WTC11 (cell line): Measurements from ENCODE around the gene UGT2B10. TPM values are rescaled to one million over a fixed set of nuclear protein-coding genes. Genes with fewer than 3 reads are reported as not detected.
"Not testable (repeated sequence)": the region's sequence is repeated elsewhere in the genome, so short reads cannot be mapped to it uniquely, and the experiment has no call there.

Source experiments
- ATAC-seq: fragments of 200-7000 bp; cut with Tn5 transposase; 2 replicates; pipeline ENCODE4 v1.10.0; 2021; ENCODE audit warnings: mild to moderate bottlenecking, moderate library complexity
- CTCF ChIA-PET: fragments of 300-600 bp; sonication (Branson Sonifier 250); formaldehyde crosslinking; loops from one replicate; lab custom pipeline; 2021; ENCODE audit warnings: antibody characterized with exemption; lab: Charles Lee
- POLR2A ChIA-PET: fragments of 350-600 bp; sonication (Branson Sonifier 250); formaldehyde crosslinking; loops from one replicate; lab custom pipeline; 2021; ENCODE audit warnings: antibody characterized with exemption; lab: Charles Lee
- DNase-seq: peaks from one replicate; pipeline ENCODE4 v3.0.0; 2021; ENCODE audit warnings: low spot score
- H3K27ac Mint-ChIP-seq: 2 replicates; pipeline ENCODE4 v1.8.0; 2021; ENCODE audit warnings: mixed read lengths
- H3K27me3 Mint-ChIP-seq: 2 replicates; pipeline ENCODE4 v1.8.0; 2021; ENCODE audit warnings: low read depth, mild to moderate bottlenecking, moderate library complexity, mixed read lengths
- H3K36me3 Mint-ChIP-seq: 2 replicates; pipeline ENCODE4 v1.8.0; 2021; ENCODE audit warnings: mixed read lengths
- H3K4me1 Mint-ChIP-seq: 2 replicates; pipeline ENCODE4 v1.8.0; 2022; ENCODE audit warnings: mixed read lengths
- H3K4me3 Mint-ChIP-seq: 2 replicates; pipeline ENCODE4 v1.8.0; 2021; ENCODE audit warnings: mild to moderate bottlenecking, moderate library complexity, mixed read lengths
- H3K9me3 Mint-ChIP-seq: 2 replicates; pipeline ENCODE4 v1.8.0; 2021; ENCODE audit warnings: mixed read lengths
- CBFB ChIP-seq: sonication (generic); formaldehyde crosslinking; IDR thresholded peaks from 2 replicates; pipeline ENCODE4 v1.8.1; 2022; ENCODE audit warnings: mild to moderate bottlenecking, low read depth, missing genetic modification reagents
- E2F5 ChIP-seq: sonication (generic); formaldehyde crosslinking; IDR thresholded peaks from 2 replicates; pipeline ENCODE4 v1.8.1; 2022; ENCODE audit warnings: mild to moderate bottlenecking, moderate library complexity, missing genetic modification reagents
- MLX ChIP-seq: sonication (generic); formaldehyde crosslinking; IDR thresholded peaks from 2 replicates; pipeline ENCODE4 v1.8.1; 2023; ENCODE audit warnings: mild to moderate bottlenecking, missing genetic modification reagents, moderate library complexity
- OVOL2 ChIP-seq: fragments of 250-450 bp; sonication (Bioruptor Pico); IDR thresholded peaks from 2 replicates; pipeline ENCODE4 v1.9.0; 2021; ENCODE audit warnings: mild to moderate bottlenecking, borderline replicate concordance
- PREB ChIP-seq: sonication (generic); formaldehyde crosslinking; IDR thresholded peaks from 2 replicates; pipeline ENCODE4 v1.8.1; 2022; ENCODE audit warnings: mild to moderate bottlenecking, missing genetic modification reagents, moderate library complexity, borderline replicate concordance
- RORB ChIP-seq: fragments of 250-450 bp; sonication (Bioruptor Pico); IDR thresholded peaks from 2 replicates; pipeline ENCODE4 v1.9.0; 2021; ENCODE audit warnings: mild to moderate bottlenecking
- SMAD4 ChIP-seq: sonication (generic); formaldehyde crosslinking; IDR thresholded peaks from 2 replicates; pipeline ENCODE4 v1.8.0; 2022; ENCODE audit warnings: mild to moderate bottlenecking, missing genetic modification reagents
- SP1 ChIP-seq: sonication (generic); formaldehyde crosslinking; conservative IDR thresholded peaks from 2 replicates; pipeline ENCODE4 v1.8.1; 2022; ENCODE audit warnings: missing genetic modification reagents
- STAT6 ChIP-seq: sonication (generic); formaldehyde crosslinking; conservative IDR thresholded peaks from 2 replicates; pipeline ENCODE4 v1.8.1; 2023; ENCODE audit warnings: mild to moderate bottlenecking, low read depth, missing genetic modification reagents, moderate library complexity
- ZBTB21 ChIP-seq: sonication (generic); formaldehyde crosslinking; IDR thresholded peaks from 2 replicates; pipeline ENCODE4 v1.8.1; 2023; ENCODE audit warnings: mild to moderate bottlenecking, missing genetic modification reagents, borderline replicate concordance
- ZNF219 ChIP-seq: sonication (generic); formaldehyde crosslinking; IDR thresholded peaks from 2 replicates; pipeline ENCODE4 v1.8.0; 2023; ENCODE audit warnings: missing genetic modification reagents, mild to moderate bottlenecking, borderline replicate concordance
- ZNF671 ChIP-seq: fragments of 250-450 bp; sonication (Bioruptor Pico); IDR thresholded peaks from 2 replicates; pipeline ENCODE4 v1.8.0; 2021; ENCODE audit warnings: mild to moderate bottlenecking
- ZSCAN18 ChIP-seq: fragments of 250-450 bp; sonication (Bioruptor Pico); IDR thresholded peaks from 2 replicates; pipeline ENCODE4 v2.1.2; 2022; ENCODE audit warnings: mild to moderate bottlenecking, moderate library complexity
- total RNA-seq: library from RNA; stranded (reverse); gene quantifications from 3 replicates; pipeline ENCODE4 v1.2.3, GENCODE V29; 2021
- TF ChIP-seq, protein P1 (sequence below): fragments of 200-600 bp; IDR thresholded peaks from 2 replicates; pipeline ENCODE4 v1.8.0; 2022; ENCODE audit warnings: antibody characterized with exemption
- TF ChIP-seq, protein P2 (sequence below): fragments of 250-450 bp; sonication (Bioruptor Pico); IDR thresholded peaks from 2 replicates; pipeline ENCODE4 v1.9.0; 2021; ENCODE audit warnings: mild to moderate bottlenecking
- TF ChIP-seq, protein P3 (sequence below): fragments of 250-450 bp; sonication (Bioruptor Pico); IDR thresholded peaks from 2 replicates; pipeline ENCODE4 v1.8.0; 2021; ENCODE audit warnings: mild to moderate bottlenecking

UGT2B10 gene
- total RNA-seq, 1 experiment from 2014 or later = 0.17 TPM

DNA sequence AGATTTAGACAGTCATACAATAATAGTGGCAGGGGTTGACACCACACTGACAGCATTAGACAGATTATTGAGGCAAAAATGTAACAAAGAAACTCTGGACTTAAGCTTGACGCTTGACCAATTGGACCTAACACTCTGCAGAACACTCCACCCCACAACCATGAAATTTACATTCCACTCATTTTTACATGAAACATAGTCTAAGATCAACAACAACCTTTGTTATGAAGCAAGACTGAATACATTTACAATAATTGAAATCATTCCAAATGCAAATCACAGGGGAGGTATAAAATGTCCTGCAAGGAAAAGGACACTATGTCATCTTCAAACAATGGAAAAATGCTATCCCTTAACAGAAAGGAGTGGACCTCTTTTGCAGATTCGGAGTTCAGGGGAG, 4.9 kb upstream of the UGT2B10 start:
- peaks cover 3% of the 10 kb centered on the region for H3K4me1 Mint-ChIP-seq
- ChIA-PET POLR2A (no interaction called here), CTCF (no interaction called here)
- TF ChIP-seq MLX (CRISPR knock-in tag) = no peak
- TF ChIP-seq RORB (CRISPR knock-in tag) = no peak
- no peak for TF ChIP-seq CBFB (CRISPR knock-in tag)
- no peak for TF ChIP-seq PREB
- TF ChIP-seq OVOL2 = no peak
- TF ChIP-seq, protein P1, sequence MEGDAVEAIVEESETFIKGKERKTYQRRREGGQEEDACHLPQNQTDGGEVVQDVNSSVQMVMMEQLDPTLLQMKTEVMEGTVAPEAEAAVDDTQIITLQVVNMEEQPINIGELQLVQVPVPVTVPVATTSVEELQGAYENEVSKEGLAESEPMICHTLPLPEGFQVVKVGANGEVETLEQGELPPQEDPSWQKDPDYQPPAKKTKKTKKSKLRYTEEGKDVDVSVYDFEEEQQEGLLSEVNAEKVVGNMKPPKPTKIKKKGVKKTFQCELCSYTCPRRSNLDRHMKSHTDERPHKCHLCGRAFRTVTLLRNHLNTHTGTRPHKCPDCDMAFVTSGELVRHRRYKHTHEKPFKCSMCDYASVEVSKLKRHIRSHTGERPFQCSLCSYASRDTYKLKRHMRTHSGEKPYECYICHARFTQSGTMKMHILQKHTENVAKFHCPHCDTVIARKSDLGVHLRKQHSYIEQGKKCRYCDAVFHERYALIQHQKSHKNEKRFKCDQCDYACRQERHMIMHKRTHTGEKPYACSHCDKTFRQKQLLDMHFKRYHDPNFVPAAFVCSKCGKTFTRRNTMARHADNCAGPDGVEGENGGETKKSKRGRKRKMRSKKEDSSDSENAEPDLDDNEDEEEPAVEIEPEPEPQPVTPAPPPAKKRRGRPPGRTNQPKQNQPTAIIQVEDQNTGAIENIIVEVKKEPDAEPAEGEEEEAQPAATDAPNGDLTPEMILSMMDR = no peak
- TF ChIP-seq SMAD4 (CRISPR knock-in tag) = no peak
- no peak for TF ChIP-seq ZNF219 (CRISPR knock-in tag)
- no peak for TF ChIP-seq ZSCAN18 (CRISPR knock-in tag)
- no peak for TF ChIP-seq ZBTB21
- TF ChIP-seq, protein P2, sequence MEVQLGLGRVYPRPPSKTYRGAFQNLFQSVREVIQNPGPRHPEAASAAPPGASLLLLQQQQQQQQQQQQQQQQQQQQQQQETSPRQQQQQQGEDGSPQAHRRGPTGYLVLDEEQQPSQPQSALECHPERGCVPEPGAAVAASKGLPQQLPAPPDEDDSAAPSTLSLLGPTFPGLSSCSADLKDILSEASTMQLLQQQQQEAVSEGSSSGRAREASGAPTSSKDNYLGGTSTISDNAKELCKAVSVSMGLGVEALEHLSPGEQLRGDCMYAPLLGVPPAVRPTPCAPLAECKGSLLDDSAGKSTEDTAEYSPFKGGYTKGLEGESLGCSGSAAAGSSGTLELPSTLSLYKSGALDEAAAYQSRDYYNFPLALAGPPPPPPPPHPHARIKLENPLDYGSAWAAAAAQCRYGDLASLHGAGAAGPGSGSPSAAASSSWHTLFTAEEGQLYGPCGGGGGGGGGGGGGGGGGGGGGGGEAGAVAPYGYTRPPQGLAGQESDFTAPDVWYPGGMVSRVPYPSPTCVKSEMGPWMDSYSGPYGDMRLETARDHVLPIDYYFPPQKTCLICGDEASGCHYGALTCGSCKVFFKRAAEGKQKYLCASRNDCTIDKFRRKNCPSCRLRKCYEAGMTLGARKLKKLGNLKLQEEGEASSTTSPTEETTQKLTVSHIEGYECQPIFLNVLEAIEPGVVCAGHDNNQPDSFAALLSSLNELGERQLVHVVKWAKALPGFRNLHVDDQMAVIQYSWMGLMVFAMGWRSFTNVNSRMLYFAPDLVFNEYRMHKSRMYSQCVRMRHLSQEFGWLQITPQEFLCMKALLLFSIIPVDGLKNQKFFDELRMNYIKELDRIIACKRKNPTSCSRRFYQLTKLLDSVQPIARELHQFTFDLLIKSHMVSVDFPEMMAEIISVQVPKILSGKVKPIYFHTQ = no peak
- no peak for TF ChIP-seq ZNF671 (CRISPR knock-in tag)
- no peak for TF ChIP-seq E2F5 (CRISPR knock-in tag)
- TF ChIP-seq, protein P3, sequence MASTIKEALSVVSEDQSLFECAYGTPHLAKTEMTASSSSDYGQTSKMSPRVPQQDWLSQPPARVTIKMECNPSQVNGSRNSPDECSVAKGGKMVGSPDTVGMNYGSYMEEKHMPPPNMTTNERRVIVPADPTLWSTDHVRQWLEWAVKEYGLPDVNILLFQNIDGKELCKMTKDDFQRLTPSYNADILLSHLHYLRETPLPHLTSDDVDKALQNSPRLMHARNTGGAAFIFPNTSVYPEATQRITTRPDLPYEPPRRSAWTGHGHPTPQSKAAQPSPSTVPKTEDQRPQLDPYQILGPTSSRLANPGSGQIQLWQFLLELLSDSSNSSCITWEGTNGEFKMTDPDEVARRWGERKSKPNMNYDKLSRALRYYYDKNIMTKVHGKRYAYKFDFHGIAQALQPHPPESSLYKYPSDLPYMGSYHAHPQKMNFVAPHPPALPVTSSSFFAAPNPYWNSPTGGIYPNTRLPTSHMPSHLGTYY = no peak
- TF ChIP-seq STAT6 (CRISPR knock-in tag) = no peak
- TF ChIP-seq SP1 (CRISPR knock-in tag) = no peak
- no peaks in the 10 kb centered on the region for H3K27me3 Mint-ChIP-seq
- no peak overlapping the region for H3K27ac Mint-ChIP-seq
- H3K9me3 Mint-ChIP-seq = peaks cover 42% of the 10 kb centered on the region
- H3K4me3 Mint-ChIP-seq = no peak overlapping the region
- no peak for DNase-seq
- peaks cover 31% of the 10 kb centered on the region for H3K36me3 Mint-ChIP-seq
- no peak for ATAC-seq

GRCh38 chr4:68816410-68817265, 844 bp downstream of the UGT2B10 start:
- peak; percentile 61; the same call in 1 of the 2 replicates for ATAC-seq
- POLR2A ChIA-PET, H3K9me3 Mint-ChIP-seq, H3K36me3 Mint-ChIP-seq, H3K27me3 Mint-ChIP-seq, DNase-seq, CTCF ChIA-PET: not testable (repeated sequence)
- Mint-ChIP-seq H3K4me3 (peak overlapping the region; percentile 21), H3K27ac (peak overlapping the region; percentile 51), H3K4me1 (peaks cover 25% of the 10 kb centered on the region)
